HG03097 (cell line): ENCODE measurements around the gene MARK3.

Experiments
- ATAC-seq: cut with Tn5 transposase; IDR thresholded peaks from one replicate; pipeline ENCODE4 v1.9.1; 2021; ENCODE audit not compliant: unreplicated experiment, low FRiP score

MARK3 gene

GRCh38 chr14:103545219-103545914 is 160.2 kb downstream of the MARK3 start:
- ATAC-seq: no peak

- ATAC-seq: no peak
These were observed 160.9 kb downstream of the MARK3 start for GRCh38 chr14:103545915-103546651.

GRCh38 chr14:103546652-103547454 is 161.6 kb downstream of the MARK3 start:
- no peak for ATAC-seq

GRCh38 chr14:103547455-103547940 is 162.3 kb downstream of the MARK3 start:
- ATAC-seq: no peak

GRCh38 chr14:103547941-103548462 is 162.8 kb downstream of the MARK3 start:
- ATAC-seq: no peak

- no peak for ATAC-seq
These were observed 163.5 kb downstream of the MARK3 start for GRCh38 chr14:103548463-103549351.

GRCh38 chr14:103549361-103550311 is 164.4 kb downstream of the MARK3 start:
- ATAC-seq: no peak

GRCh38 chr14:103550451-103551337 is 165.5 kb downstream of the MARK3 start:
- ATAC-seq: no peak

- no peak for ATAC-seq
These were observed 166.1 kb downstream of the MARK3 start for GRCh38 chr14:103551338-103551762.

GRCh38 chr14:103552011-103552845 is 167.0 kb downstream of the MARK3 start:
- no peak for ATAC-seq

- no peak for ATAC-seq
These were observed 167.6 kb downstream of the MARK3 start for GRCh38 chr14:103552846-103553210.
